ENCODE measurements around the gene FBLN7.
"Not testable (repeated sequence)": the region's sequence is repeated elsewhere in the genome, so short reads cannot be mapped to it uniquely, and the experiment has no call there.

Gene FBLN7

GRCh38 chr2:112185131-112185530 lies 46.9 kb downstream of the FBLN7 start:
- DNase-seq, result no peak

- no peak for DNase-seq
These were observed 49.0 kb downstream of the FBLN7 start for GRCh38 chr2:112187046-112187715.

GRCh38 chr2:112187805-112188596 lies 49.8 kb downstream of the FBLN7 start:
- DNase-seq, result no peak

- no peak for DNase-seq
These were observed 50.9 kb downstream of the FBLN7 start for GRCh38 chr2:112189001-112189556.

GRCh38 chr2:112194028-112194427 lies 55.8 kb downstream of the FBLN7 start:
- no peak for DNase-seq

- no peak for DNase-seq
These were observed 56.3 kb downstream of the FBLN7 start for GRCh38 chr2:112194482-112194881.

- DNase-seq, result no peak
These were observed 57.1 kb downstream of the FBLN7 start for GRCh38 chr2:112195167-112195766.

- DNase-seq, result no peak
These were observed 57.8 kb downstream of the FBLN7 start for GRCh38 chr2:112195950-112196349.

- DNase-seq, result no peak
These were observed 59.7 kb downstream of the FBLN7 start for GRCh38 chr2:112197868-112198267.

- peak; percentile 12 for DNase-seq
These were observed 60.6 kb downstream of the FBLN7 start for GRCh38 chr2:112198780-112199179.

GRCh38 chr2:112199188-112199587 lies 61.0 kb downstream of the FBLN7 start:
- no peak for DNase-seq

- DNase-seq, result no peak
These were observed 63.7 kb downstream of the FBLN7 start for GRCh38 chr2:112201696-112202430.

GRCh38 chr2:112204411-112204810 lies 66.2 kb downstream of the FBLN7 start:
- DNase-seq, result no peak

- DNase-seq, result not testable (repeated sequence)
These were observed 69.7 kb downstream of the FBLN7 start for GRCh38 chr2:112207905-112208304.

GRCh38 chr2:112216167-112216566 lies 78.0 kb downstream of the FBLN7 start:
- DNase-seq, result peak; percentile 28

GRCh38 chr2:112217854-112218253 lies 79.7 kb downstream of the FBLN7 start:
- no peak for DNase-seq

- DNase-seq, result no peak
These were observed 82.0 kb downstream of the FBLN7 start for GRCh38 chr2:112220186-112220585.

GRCh38 chr2:112220831-112221230 lies 82.6 kb downstream of the FBLN7 start:
- DNase-seq, result no peak

- DNase-seq, result no peak
These were observed 91.2 kb downstream of the FBLN7 start for GRCh38 chr2:112229348-112229747.

GRCh38 chr2:112230371-112230770 lies 92.2 kb downstream of the FBLN7 start:
- DNase-seq, result no peak
